GM12878 (cell line): ENCODE data around the gene COA3. TPM values are rescaled to one million over a fixed set of nuclear protein-coding genes. Genes with fewer than 3 reads are reported as not detected.

Experiments used
- ATAC-seq: fragments of 200-7000 bp; cut with Tn5 transposase; 3 replicates; pipeline ENCODE4 v1.9.1; 2020; ENCODE audit warnings: mild to moderate bottlenecking, moderate library complexity
- BruUV-seq: library from RNA; stranded (reverse); fragments of 400-500 nt; replicated peaks from 2 replicates; lab custom pipeline; 2021; lab: Mats Ljungman, UMichigan
- CTCF ChIA-PET: fragments of 300-600 bp; sonication (Branson Sonifier 250); formaldehyde crosslinking; extraction: SDS; loops from one replicate; lab custom pipeline; 2021; ENCODE audit warnings: inconsistent platforms; lab: Yijun Ruan, JAX
- POLR2A ChIA-PET: fragments of 350-600 bp; formaldehyde crosslinking; extraction: SDS; loops from one replicate; lab custom pipeline; 2021; ENCODE audit warnings: inconsistent platforms; lab: Charles Lee
- RAD21 ChIA-PET: fragments of 300-600 bp; sonication (Branson Sonifier 250); formaldehyde crosslinking; loops from one replicate; lab custom pipeline; 2023; ENCODE audit warnings: antibody characterized with exemption; ENCODE audit not compliant: unreplicated experiment; lab: Charles Lee
- SMC1A ChIA-PET: fragments of 300-600 bp; sonication (Branson Sonifier 250); formaldehyde crosslinking; loops from one replicate; lab custom pipeline; 2023; ENCODE audit not compliant: unreplicated experiment, uncharacterized antibody; lab: Charles Lee
- DNase-seq: peaks from one replicate; pipeline ENCODE4 v3.0.0-alpha.2; 2011; ENCODE audit warnings: low read depth, low spot score
- FAIRE-seq: peaks from 3 replicates; lab custom pipeline; 2011; peaks lifted over from hg19 to GRCh38; lab: Jason Lieb, UNC
- H2AFZ ChIP-seq: 2 replicates; pipeline ENCODE4 v1.6.0; 2011; ENCODE audit warnings: low read depth, low read length, control low read depth; ENCODE audit not compliant: control insufficient read depth
- H3K27ac ChIP-seq: 2 replicates; pipeline ENCODE4 v1.5.1; 2011; ENCODE audit warnings: control low read depth; ENCODE audit not compliant: control insufficient read depth, insufficient read depth
- H3K27me3 ChIP-seq, 2 experiments: replicated peaks in 1 of 2; 2 replicates each; pipeline versions ENCODE4 v1.6.0 to v1.6.1; 2011; ENCODE audit warnings: low read length in 1 of 2; ENCODE audit not compliant: control insufficient read depth in 2 of 2, insufficient read depth in 2 of 2
- H3K36me3 ChIP-seq, 2 experiments: 2 replicates each; pipeline ENCODE4 v1.5.1; 2011; ENCODE audit warnings: low read length in 1 of 2; ENCODE audit not compliant: control insufficient read depth in 2 of 2, insufficient read depth in 2 of 2
- H3K4me1 ChIP-seq: 2 replicates; pipeline ENCODE4 v1.6.1; 2011; ENCODE audit warnings: mild to moderate bottlenecking, low read length, moderate library complexity, mixed read lengths; ENCODE audit not compliant: control insufficient read depth, insufficient read depth
- H3K4me2 ChIP-seq: 2 replicates; pipeline ENCODE4 v1.6.0; 2011; ENCODE audit warnings: control low read depth; ENCODE audit not compliant: control insufficient read depth, insufficient read depth
- H3K4me3 ChIP-seq: fragments of 200-600 bp; sonication (generic); 2 replicates; pipeline ENCODE4 v1.5.1; 2016
- H3K79me2 ChIP-seq: 2 replicates; pipeline ENCODE4 v1.6.0; 2011; ENCODE audit warnings: low read length; ENCODE audit not compliant: control insufficient read depth, insufficient read depth
- H3K9ac ChIP-seq: 2 replicates; pipeline ENCODE4 v1.8.0; 2011; ENCODE audit warnings: low read length, control low read depth, mixed read lengths; ENCODE audit not compliant: control insufficient read depth, insufficient read depth
- H3K9me3 ChIP-seq: replicated peaks from 3 replicates; pipeline ENCODE4 v1.5.1; 2011; ENCODE audit warnings: mild to moderate bottlenecking, low read length; ENCODE audit not compliant: control insufficient read depth, insufficient read depth
- H4K20me1 ChIP-seq: 2 replicates; pipeline ENCODE4 v1.6.0; 2011; ENCODE audit not compliant: control insufficient read depth, insufficient read depth
- ATF7 ChIP-seq: fragments of 450-650 bp; IDR thresholded peaks from 2 replicates; pipeline ENCODE4 v1.6.1; 2016; ENCODE audit warnings: low read depth, mild to moderate bottlenecking
- CBX3 ChIP-seq: fragments of 200-600 bp; sonication (generic); IDR thresholded peaks from 2 replicates; pipeline ENCODE4 v1.6.1; 2016; ENCODE audit warnings: low read depth, borderline replicate concordance
- CHD1 ChIP-seq: IDR thresholded peaks from 2 replicates; pipeline ENCODE4 v1.6.1; 2012; ENCODE audit warnings: low read depth, low read length, improper control_type of control experiment
- E2F8 ChIP-seq: fragments of 450-650 bp; IDR thresholded peaks from 2 replicates; pipeline ENCODE4 v1.6.1; 2018; ENCODE audit warnings: mild to moderate bottlenecking, low read depth, moderate library complexity; ENCODE audit not compliant: partially characterized antibody
- ESRRA ChIP-seq: IDR thresholded peaks from 2 replicates; pipeline ENCODE4 v1.6.1; 2012; ENCODE audit warnings: mild to moderate bottlenecking, low read length, improper control_type of control experiment
- IKZF1 ChIP-seq: fragments of 450-650 bp; conservative IDR thresholded peaks from 2 replicates; pipeline ENCODE4 v1.6.1; 2017; ENCODE audit warnings: antibody characterized with exemption, mild to moderate bottlenecking
- MYB ChIP-seq: fragments of 150-350 bp; IDR thresholded peaks from 2 replicates; pipeline ENCODE4 v1.6.1; 2014; ENCODE audit warnings: mild to moderate bottlenecking, low read depth, low read length, borderline replicate concordance
- NBN ChIP-seq: fragments of 450-650 bp; IDR thresholded peaks from 2 replicates; pipeline ENCODE4 v1.6.1; 2016
- POLR2AphosphoS2 ChIP-seq: IDR thresholded peaks from 2 replicates; pipeline ENCODE4 v1.6.1; 2011; ENCODE audit warnings: low read depth, mild to moderate bottlenecking, low read length, improper control_type of control experiment, moderate library complexity
- RELA ChIP-seq: fragments of 450-650 bp; IDR thresholded peaks from 2 replicates; pipeline ENCODE4 v1.8.0; 2014; ENCODE audit warnings: borderline replicate concordance; ENCODE audit not compliant: partially characterized antibody
- RFX5 ChIP-seq: IDR thresholded peaks from 2 replicates; pipeline ENCODE4 v1.6.1; 2011; ENCODE audit warnings: low read depth, low read length, improper control_type of control experiment
- SMARCA5 ChIP-seq: fragments of 450-650 bp; IDR thresholded peaks from 2 replicates; pipeline ENCODE4 v1.6.1; 2017; ENCODE audit warnings: mild to moderate bottlenecking
- SREBF1 ChIP-seq: IDR thresholded peaks from 2 replicates; pipeline ENCODE4 v1.6.1; 2012; ENCODE audit warnings: mild to moderate bottlenecking, low read length
- TARDBP ChIP-seq: IDR thresholded peaks from 2 replicates; pipeline ENCODE4 v1.6.1; 2016; ENCODE audit warnings: borderline replicate concordance
- ZBED1 ChIP-seq: IDR thresholded peaks from 2 replicates; pipeline ENCODE4 v1.6.1; 2016; ENCODE audit warnings: borderline replicate concordance
- ZBTB11 ChIP-seq: fragments of 450-650 bp; formaldehyde crosslinking; IDR thresholded peaks from 2 replicates; pipeline ENCODE4 v1.5.0; 2022; ENCODE audit warnings: mild to moderate bottlenecking, missing genetic modification characterization
- WGBS: methylation state at CpG from one replicate; pipeline ENCODE4 v1.1.6; 2016; ENCODE audit warnings: low lambda C conversion rate; ENCODE audit not compliant: insufficient replicate concordance, insufficient coverage; ENCODE audit errors: missing lambda C conversion rate; 5-methylcytosine and 5-hydroxymethylcytosine counted together
- in situ Hi-C: fragments of 300-500 bp; cut with MboI; formaldehyde crosslinking; loops from 9 replicates; pipeline ENCODE4 v1.14.3; 2018; ENCODE audit warnings: mixed read lengths
- intact Hi-C: fragments of 100-400 bp; cut with micrococcal nuclease; formaldehyde crosslinking; loops from one replicate; pipeline ENCODE4 v1.14.2; 2022; ENCODE audit not compliant: unreplicated experiment
- polyA plus RNA-seq, 11 experiments: library from polyadenylated mRNA; depleted of rRNA in 4 of 11; unstranded in 6 of 11; stranded (reverse) in 5 of 11; fragments of >200 nt; fragmentation: Nextera tagmentation in 4 of 11; fragmentation: Illumina TruSeq in 1 of 11; extraction: Ambion mirVana in 4 of 11; extraction: Trizol in 1 of 11; gene quantifications; 1 replicate in 1 of 11; 2 replicates in 10 of 11; pipeline versions ENCODE4 v1.2.1 to v1.2.3, GENCODE V29; 2011 to 2016; ENCODE audit warnings: inconsistent platforms in 2 of 11, missing spikeins in 2 of 11, low read depth in 1 of 11
- total RNA-seq, 4 experiments: library from RNA; depleted of rRNA in 3 of 4; stranded (reverse); fragments of >200 nt in 3 of 4; fragmentation: Illumina TruSeq in 1 of 4; extraction: Trizol in 1 of 4; gene quantifications; 2 replicates each; pipeline versions ENCODE4 v1.2.1 to v1.2.3, GENCODE V29; 2013 to 2021
- TF ChIP-seq, protein P1 (sequence below): IDR thresholded peaks from 2 replicates; pipeline ENCODE4 v1.6.1; 2012; ENCODE audit warnings: low read depth, low read length, improper control_type of control experiment
- TF ChIP-seq, protein P2 (sequence below): fragments of 450-650 bp; IDR thresholded peaks from 2 replicates; pipeline ENCODE4 v1.6.1; 2016; ENCODE audit warnings: mild to moderate bottlenecking

COA3 gene
- total and polyA plus RNA-seq, 10 of the 15 experiments (the other 5 are each of a cell fraction or from before 2014, with no cell fraction given), result 45.2 to 161 (median 64.6) TPM

- CTCF ChIA-PET, result interaction anchor here (1.2 kb wide), 1 partner anchor 217 kb away, joined by 5 read pairs; no protein-coding TSS in a partner anchor
- Histone ChIP-seq H3K79me2 (no peaks in the 10 kb centered on the region), H3K27ac (no peak overlapping the region), H3K4me1 (peaks cover 4% of the 10 kb centered on the region), H3K9ac (no peak overlapping the region)
- FAIRE-seq, result no peak
- TF ChIP-seq CBX3, result no peak
- no peak for TF ChIP-seq SMARCA5
- TF ChIP-seq, protein P1, sequence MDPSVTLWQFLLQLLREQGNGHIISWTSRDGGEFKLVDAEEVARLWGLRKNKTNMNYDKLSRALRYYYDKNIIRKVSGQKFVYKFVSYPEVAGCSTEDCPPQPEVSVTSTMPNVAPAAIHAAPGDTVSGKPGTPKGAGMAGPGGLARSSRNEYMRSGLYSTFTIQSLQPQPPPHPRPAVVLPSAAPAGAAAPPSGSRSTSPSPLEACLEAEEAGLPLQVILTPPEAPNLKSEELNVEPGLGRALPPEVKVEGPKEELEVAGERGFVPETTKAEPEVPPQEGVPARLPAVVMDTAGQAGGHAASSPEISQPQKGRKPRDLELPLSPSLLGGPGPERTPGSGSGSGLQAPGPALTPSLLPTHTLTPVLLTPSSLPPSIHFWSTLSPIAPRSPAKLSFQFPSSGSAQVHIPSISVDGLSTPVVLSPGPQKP, result no peak
- TF ChIP-seq ESRRA, result no peak
- no peak for TF ChIP-seq CHD1
- TF ChIP-seq TARDBP, result no peak
- no peak for TF ChIP-seq POLR2AphosphoS2
- no peak for TF ChIP-seq SREBF1
- no peak for TF ChIP-seq RFX5
- no peak for TF ChIP-seq NBN
- no peak for TF ChIP-seq E2F8
- TF ChIP-seq ZBED1, result no peak
- TF ChIP-seq, protein P2, sequence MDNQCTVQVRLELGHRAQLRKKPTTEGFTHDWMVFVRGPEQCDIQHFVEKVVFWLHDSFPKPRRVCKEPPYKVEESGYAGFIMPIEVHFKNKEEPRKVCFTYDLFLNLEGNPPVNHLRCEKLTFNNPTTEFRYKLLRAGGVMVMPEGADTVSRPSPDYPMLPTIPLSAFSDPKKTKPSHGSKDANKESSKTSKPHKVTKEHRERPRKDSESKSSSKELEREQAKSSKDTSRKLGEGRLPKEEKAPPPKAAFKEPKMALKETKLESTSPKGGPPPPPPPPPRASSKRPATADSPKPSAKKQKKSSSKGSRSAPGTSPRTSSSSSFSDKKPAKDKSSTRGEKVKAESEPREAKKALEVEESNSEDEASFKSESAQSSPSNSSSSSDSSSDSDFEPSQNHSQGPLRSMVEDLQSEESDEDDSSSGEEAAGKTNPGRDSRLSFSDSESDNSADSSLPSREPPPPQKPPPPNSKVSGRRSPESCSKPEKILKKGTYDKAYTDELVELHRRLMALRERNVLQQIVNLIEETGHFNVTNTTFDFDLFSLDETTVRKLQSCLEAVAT, result no peak
- TF ChIP-seq IKZF1, result no peak
- no peak for TF ChIP-seq ZBTB11 (CRISPR knock-in tag)
- no peak for TF ChIP-seq RELA
- no peak for TF ChIP-seq MYB
- no peak for TF ChIP-seq ATF7
- TF ChIP-seq, all 136 proteins: peak for 0
- H2AFZ ChIP-seq, result no peak overlapping the region
- DNase-seq (no peak), ATAC-seq (no peak)
- in situ Hi-C loops (loop anchor here (10.0 kb wide), 1 partner anchor 191 kb away; the partner anchor contains the start of gene PSMC3IP), intact Hi-C loops (no loop called here)
- H3K36me3 ChIP-seq, result no peaks in the 10 kb centered on the region
- H3K27me3 ChIP-seq, result no peaks in the 10 kb centered on the region
- ChIA-PET SMC1A (interaction anchor here (0.9 to 1.3 kb wide), 3 partner anchors 16 to 188 kb away, joined by 3 to 4 read pairs (median 3); no protein-coding TSS in a partner anchor), RAD21 (no interaction called here), POLR2A (interaction anchor here (0.6 to 0.7 kb wide), 2 partner anchors 238 to 252 kb away, joined by 3 to 4 read pairs; no protein-coding TSS in a partner anchor)
- WGBS, result 43% methylated on average over 3 of the region's 6 CpGs
- no peaks in the 10 kb centered on the region for H3K9me3 ChIP-seq
- H3K4me3 ChIP-seq, result no peak overlapping the region
- BruUV-seq, result no TSS peak
- no peaks in the 10 kb centered on the region for H4K20me1 ChIP-seq
- no peak overlapping the region for H3K4me2 ChIP-seq
Measured at GRCh38 chr17:42766124-42766523, 32.4 kb downstream of the COA3 start.
